HepG2 (cell line): Measurements from ENCODE around the gene LYSMD1. TPM values are rescaled to one million over a fixed set of nuclear protein-coding genes. Genes with fewer than 3 reads are reported as not detected.

Source experiments
- HNRNPK ChIP-seq: fragments of 200-400 bp; formaldehyde crosslinking; IDR thresholded peaks from 2 replicates; pipeline ENCODE4 v1.6.1; 2018; ENCODE audit warnings: low read length, low read depth, moderate library complexity, mild to moderate bottlenecking; ENCODE audit not compliant: poor library complexity, severe bottlenecking
- HNRNPL ChIP-seq: fragments of 200-400 bp; formaldehyde crosslinking; IDR thresholded peaks from 2 replicates; pipeline ENCODE4 v1.6.1; 2017; ENCODE audit warnings: mild to moderate bottlenecking, low read depth, low read length
- TBL1XR1 ChIP-seq: fragments of 150-350 bp; IDR thresholded peaks from 2 replicates; pipeline ENCODE4 v1.6.1; 2014; ENCODE audit warnings: borderline replicate concordance, low read length; ENCODE audit not compliant: partially characterized antibody
- ZNF205 ChIP-seq: IDR thresholded peaks from 2 replicates; pipeline ENCODE4 v1.6.1; 2018; ENCODE audit warnings: missing biosample characterization, missing genetic modification reagents
- ZNF235 ChIP-seq: sonication (generic); formaldehyde crosslinking; IDR thresholded peaks from 2 replicates; pipeline ENCODE4 v1.8.1; 2023; ENCODE audit warnings: mild to moderate bottlenecking, missing genetic modification reagents, borderline replicate concordance
- ZNF33A ChIP-seq: sonication (generic); formaldehyde crosslinking; IDR thresholded peaks from 2 replicates; pipeline ENCODE4 v1.5.1; 2020; ENCODE audit warnings: missing genetic modification reagents, mild to moderate bottlenecking, moderate library complexity, borderline replicate concordance
- ZSCAN20 ChIP-seq: sonication (generic); formaldehyde crosslinking; IDR thresholded peaks from 2 replicates; pipeline ENCODE4 v1.4.0; 2020; ENCODE audit warnings: missing genetic modification reagents, mild to moderate bottlenecking, borderline replicate concordance
- polyA plus RNA-seq, 8 experiments: library from polyadenylated mRNA; depleted of rRNA in 3 of 8; stranded (reverse) in 7 of 8; unstranded in 1 of 8; fragments of >200 nt; fragmentation: Illumina TruSeq in 4 of 8; extraction: Trizol in 4 of 8; gene quantifications; 2 replicates each; pipeline versions ENCODE4 v1.2.1 to v1.2.3, GENCODE V29; 2011 to 2016; ENCODE audit warnings: low read depth in 4 of 8, missing spikeins in 1 of 8, mixed read lengths in 1 of 8; ENCODE audit not compliant: insufficient read depth in 1 of 8
- total RNA-seq, 5 experiments: library from RNA; depleted of rRNA; stranded (reverse); fragments of >200 nt; fragmentation: Illumina TruSeq; extraction: Trizol; gene quantifications; 2 replicates each; pipeline ENCODE4 v1.2.3, GENCODE V29; 2016; ENCODE audit warnings: low read depth in 1 of 5
- TF ChIP-seq, protein P1 (sequence below): sonication (generic); formaldehyde crosslinking; IDR thresholded peaks from 2 replicates; pipeline ENCODE4 v1.8.0; 2022; ENCODE audit warnings: mild to moderate bottlenecking, missing genetic modification reagents
- TF ChIP-seq, protein P2 (sequence below): sonication (generic); formaldehyde crosslinking; IDR thresholded peaks from 2 replicates; pipeline ENCODE4 v1.5.0; 2020; ENCODE audit warnings: missing genetic modification reagents, mild to moderate bottlenecking, borderline replicate concordance
- TF ChIP-seq, protein P3 (sequence below): sonication (generic); formaldehyde crosslinking; IDR thresholded peaks from 2 replicates; pipeline ENCODE4 v1.4.0; 2020; ENCODE audit warnings: missing genetic modification reagents
- TF ChIP-seq, protein P4 (sequence below): sonication (generic); formaldehyde crosslinking; IDR thresholded peaks from 2 replicates; pipeline ENCODE4 v1.5.0; 2020; ENCODE audit warnings: missing genetic modification reagents, mild to moderate bottlenecking, borderline replicate concordance
- TF ChIP-seq, protein P5 (sequence below): sonication (generic); formaldehyde crosslinking; IDR thresholded peaks from 2 replicates; pipeline ENCODE4 v1.5.0; 2020; ENCODE audit warnings: mild to moderate bottlenecking, missing genetic modification reagents, borderline replicate concordance

LYSMD1 gene
- total and polyA plus RNA-seq, 2 of the 13 experiments (the other 11 are each of a cell fraction or from before 2014, with no cell fraction given), result 3.8 to 4.8 TPM

DNA sequence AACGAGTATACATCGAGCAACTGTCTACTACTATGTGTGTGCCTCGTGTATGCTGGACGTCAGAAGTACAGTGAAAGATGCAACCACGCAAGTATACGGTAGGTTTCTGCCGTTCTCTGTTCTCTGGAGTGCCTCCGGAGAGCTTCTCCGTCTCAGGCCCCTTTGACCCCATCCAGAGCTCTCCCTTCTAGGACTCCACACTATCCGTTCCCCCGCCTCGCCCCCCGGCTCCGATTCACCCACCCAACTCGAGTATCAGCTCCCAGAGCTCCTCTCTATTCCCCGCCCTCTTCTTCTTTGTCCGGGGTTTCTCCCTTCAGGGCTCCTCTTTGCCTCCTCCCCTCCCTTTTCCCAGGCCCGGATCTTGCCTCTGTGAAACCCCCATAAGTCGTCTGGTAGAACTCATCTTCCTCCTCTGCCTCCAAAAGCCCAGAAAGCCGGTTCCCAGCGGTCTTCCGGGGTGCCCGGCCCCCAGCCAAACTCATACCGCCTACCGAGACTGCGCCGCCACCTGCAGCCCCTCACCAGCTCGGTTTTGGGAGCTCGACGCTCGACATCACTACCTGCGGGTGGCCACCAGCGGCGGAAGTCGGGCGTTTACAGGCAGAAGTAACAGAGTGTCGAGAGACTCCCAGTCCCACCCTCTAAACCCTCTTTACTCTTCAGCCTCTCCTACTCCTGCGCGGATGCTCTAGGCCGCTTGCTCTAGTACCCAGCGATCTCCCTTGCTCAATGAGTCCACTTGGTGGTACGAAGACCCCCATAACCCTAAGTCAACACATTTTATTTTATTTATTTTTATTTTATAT lies 24.1 kb upstream of the LYSMD1 start, which contains the start of gene VPS72 (continued):
- TF ChIP-seq HNRNPL, result 0 out of 2 replicates have a peak, but pooled peaks have one; percentile 39
- TF ChIP-seq TBL1XR1, result no peak
- TF ChIP-seq, protein P1, sequence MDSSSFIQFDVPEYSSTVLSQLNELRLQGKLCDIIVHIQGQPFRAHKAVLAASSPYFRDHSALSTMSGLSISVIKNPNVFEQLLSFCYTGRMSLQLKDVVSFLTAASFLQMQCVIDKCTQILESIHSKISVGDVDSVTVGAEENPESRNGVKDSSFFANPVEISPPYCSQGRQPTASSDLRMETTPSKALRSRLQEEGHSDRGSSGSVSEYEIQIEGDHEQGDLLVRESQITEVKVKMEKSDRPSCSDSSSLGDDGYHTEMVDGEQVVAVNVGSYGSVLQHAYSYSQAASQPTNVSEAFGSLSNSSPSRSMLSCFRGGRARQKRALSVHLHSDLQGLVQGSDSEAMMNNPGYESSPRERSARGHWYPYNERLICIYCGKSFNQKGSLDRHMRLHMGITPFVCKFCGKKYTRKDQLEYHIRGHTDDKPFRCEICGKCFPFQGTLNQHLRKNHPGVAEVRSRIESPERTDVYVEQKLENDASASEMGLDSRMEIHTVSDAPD, result peak; percentile 84
- TF ChIP-seq ZNF235, result no peak
- TF ChIP-seq ZSCAN20 (CRISPR knock-in tag), result no peak
- TF ChIP-seq ZNF33A (CRISPR knock-in tag), result no peak
- TF ChIP-seq, protein P2, sequence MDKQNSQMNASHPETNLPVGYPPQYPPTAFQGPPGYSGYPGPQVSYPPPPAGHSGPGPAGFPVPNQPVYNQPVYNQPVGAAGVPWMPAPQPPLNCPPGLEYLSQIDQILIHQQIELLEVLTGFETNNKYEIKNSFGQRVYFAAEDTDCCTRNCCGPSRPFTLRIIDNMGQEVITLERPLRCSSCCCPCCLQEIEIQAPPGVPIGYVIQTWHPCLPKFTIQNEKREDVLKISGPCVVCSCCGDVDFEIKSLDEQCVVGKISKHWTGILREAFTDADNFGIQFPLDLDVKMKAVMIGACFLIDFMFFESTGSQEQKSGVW, result no peak
- TF ChIP-seq ZNF205 (CRISPR knock-in tag), result peak; percentile 73
- TF ChIP-seq, protein P3, sequence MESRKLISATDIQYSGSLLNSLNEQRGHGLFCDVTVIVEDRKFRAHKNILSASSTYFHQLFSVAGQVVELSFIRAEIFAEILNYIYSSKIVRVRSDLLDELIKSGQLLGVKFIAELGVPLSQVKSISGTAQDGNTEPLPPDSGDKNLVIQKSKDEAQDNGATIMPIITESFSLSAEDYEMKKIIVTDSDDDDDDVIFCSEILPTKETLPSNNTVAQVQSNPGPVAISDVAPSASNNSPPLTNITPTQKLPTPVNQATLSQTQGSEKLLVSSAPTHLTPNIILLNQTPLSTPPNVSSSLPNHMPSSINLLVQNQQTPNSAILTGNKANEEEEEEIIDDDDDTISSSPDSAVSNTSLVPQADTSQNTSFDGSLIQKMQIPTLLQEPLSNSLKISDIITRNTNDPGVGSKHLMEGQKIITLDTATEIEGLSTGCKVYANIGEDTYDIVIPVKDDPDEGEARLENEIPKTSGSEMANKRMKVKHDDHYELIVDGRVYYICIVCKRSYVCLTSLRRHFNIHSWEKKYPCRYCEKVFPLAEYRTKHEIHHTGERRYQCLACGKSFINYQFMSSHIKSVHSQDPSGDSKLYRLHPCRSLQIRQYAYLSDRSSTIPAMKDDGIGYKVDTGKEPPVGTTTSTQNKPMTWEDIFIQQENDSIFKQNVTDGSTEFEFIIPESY (CRISPR knock-in tag), result no peak
- TF ChIP-seq, protein P4, sequence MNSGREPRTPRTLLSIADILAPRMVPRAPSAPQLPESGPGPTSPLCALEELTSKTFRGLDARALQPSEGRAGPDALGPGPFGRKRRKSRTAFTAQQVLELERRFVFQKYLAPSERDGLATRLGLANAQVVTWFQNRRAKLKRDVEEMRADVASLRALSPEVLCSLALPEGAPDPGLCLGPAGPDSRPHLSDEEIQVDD (CRISPR knock-in tag), result no peak
- TF ChIP-seq HNRNPK, result no peak
- TF ChIP-seq, protein P5, sequence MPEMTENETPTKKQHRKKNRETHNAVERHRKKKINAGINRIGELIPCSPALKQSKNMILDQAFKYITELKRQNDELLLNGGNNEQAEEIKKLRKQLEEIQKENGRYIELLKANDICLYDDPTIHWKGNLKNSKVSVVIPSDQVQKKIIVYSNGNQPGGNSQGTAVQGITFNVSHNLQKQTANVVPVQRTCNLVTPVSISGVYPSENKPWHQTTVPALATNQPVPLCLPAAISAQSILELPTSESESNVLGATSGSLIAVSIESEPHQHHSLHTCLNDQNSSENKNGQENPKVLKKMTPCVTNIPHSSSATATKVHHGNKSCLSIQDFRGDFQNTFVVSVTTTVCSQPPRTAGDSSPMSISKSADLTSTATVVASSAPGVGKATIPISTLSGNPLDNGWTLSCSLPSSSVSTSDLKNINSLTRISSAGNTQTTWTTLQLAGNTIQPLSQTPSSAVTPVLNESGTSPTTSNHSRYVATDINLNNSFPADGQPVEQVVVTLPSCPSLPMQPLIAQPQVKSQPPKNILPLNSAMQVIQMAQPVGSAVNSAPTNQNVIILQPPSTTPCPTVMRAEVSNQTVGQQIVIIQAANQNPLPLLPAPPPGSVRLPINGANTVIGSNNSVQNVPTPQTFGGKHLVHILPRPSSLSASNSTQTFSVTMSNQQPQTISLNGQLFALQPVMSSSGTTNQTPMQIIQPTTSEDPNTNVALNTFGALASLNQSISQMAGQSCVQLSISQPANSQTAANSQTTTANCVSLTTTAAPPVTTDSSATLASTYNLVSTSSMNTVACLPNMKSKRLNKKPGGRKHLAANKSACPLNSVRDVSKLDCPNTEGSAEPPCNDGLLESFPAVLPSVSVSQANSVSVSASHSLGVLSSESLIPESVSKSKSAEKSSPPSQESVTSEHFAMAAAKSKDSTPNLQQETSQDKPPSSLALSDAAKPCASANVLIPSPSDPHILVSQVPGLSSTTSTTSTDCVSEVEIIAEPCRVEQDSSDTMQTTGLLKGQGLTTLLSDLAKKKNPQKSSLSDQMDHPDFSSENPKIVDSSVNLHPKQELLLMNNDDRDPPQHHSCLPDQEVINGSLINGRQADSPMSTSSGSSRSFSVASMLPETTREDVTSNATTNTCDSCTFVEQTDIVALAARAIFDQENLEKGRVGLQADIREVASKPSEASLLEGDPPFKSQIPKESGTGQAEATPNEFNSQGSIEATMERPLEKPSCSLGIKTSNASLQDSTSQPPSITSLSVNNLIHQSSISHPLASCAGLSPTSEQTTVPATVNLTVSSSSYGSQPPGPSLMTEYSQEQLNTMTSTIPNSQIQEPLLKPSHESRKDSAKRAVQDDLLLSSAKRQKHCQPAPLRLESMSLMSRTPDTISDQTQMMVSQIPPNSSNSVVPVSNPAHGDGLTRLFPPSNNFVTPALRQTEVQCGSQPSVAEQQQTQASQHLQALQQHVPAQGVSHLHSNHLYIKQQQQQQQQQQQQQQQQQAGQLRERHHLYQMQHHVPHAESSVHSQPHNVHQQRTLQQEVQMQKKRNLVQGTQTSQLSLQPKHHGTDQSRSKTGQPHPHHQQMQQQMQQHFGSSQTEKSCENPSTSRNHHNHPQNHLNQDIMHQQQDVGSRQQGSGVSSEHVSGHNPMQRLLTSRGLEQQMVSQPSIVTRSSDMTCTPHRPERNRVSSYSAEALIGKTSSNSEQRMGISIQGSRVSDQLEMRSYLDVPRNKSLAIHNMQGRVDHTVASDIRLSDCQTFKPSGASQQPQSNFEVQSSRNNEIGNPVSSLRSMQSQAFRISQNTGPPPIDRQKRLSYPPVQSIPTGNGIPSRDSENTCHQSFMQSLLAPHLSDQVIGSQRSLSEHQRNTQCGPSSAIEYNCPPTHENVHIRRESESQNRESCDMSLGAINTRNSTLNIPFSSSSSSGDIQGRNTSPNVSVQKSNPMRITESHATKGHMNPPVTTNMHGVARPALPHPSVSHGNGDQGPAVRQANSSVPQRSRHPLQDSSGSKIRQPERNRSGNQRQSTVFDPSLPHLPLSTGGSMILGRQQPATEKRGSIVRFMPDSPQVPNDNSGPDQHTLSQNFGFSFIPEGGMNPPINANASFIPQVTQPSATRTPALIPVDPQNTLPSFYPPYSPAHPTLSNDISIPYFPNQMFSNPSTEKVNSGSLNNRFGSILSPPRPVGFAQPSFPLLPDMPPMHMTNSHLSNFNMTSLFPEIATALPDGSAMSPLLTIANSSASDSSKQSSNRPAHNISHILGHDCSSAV (CRISPR knock-in tag), result no peak
